MCF 10A (cell line): ENCODE measurements around the gene OSBPL9. TPM values are rescaled to one million over a fixed set of nuclear protein-coding genes. Genes with fewer than 3 reads are reported as not detected.
A peak's percentile ranks its signal among the peaks of the same experiment; 100 is the strongest.

Experiments used
- Bru-seq: library from RNA; stranded (reverse); fragments of 400-500 nt; gene quantifications from one replicate; lab custom pipeline; 2021; lab: Mats Ljungman, UMichigan
- BruChase-seq, 2 experiments: library from RNA; stranded (reverse); fragments of 400-500 nt; gene quantifications; one replicate each; lab custom pipeline; 2021; lab: Mats Ljungman, UMichigan
- BruUV-seq: library from RNA; stranded (reverse); fragments of 400-500 nt; replicated peaks from 2 replicates; lab custom pipeline; 2021; lab: Mats Ljungman, UMichigan
- CTCF ChIA-PET: fragments of 300-600 bp; sonication (Branson Sonifier 250); formaldehyde crosslinking; extraction: SDS; loops from one replicate; lab custom pipeline; 2021; ENCODE audit warnings: antibody characterized with exemption, inconsistent platforms; lab: Yijun Ruan, JAX
- POLR2A ChIA-PET: fragments of 300-600, 350-650 bp; sonication (Branson Sonifier 250); formaldehyde crosslinking; extraction: SDS; loops from one replicate; lab custom pipeline; 2020; ENCODE audit warnings: antibody characterized with exemption, inconsistent platforms; lab: Yijun Ruan, JAX
- DNase-seq: peaks from one replicate; pipeline ENCODE4 v3.0.0-alpha.2; 2018; ENCODE audit not compliant: unreplicated experiment
- H3K27ac Mint-ChIP-seq: one replicate; pipeline ENCODE4 v1.8.0; 2022; ENCODE audit warnings: mild to moderate bottlenecking, low read depth, mixed read lengths; ENCODE audit not compliant: unreplicated experiment
- H3K27me3 Mint-ChIP-seq: one replicate; pipeline ENCODE4 v1.8.0; 2022; ENCODE audit warnings: mixed read lengths; ENCODE audit not compliant: insufficient read depth, unreplicated experiment
- H3K36me3 Mint-ChIP-seq: one replicate; pipeline ENCODE4 v1.8.0; 2022; ENCODE audit warnings: mild to moderate bottlenecking, moderate library complexity, mixed read lengths; ENCODE audit not compliant: insufficient read depth, unreplicated experiment
- H3K4me1 Mint-ChIP-seq: one replicate; pipeline ENCODE4 v1.8.0; 2022; ENCODE audit warnings: mixed read lengths; ENCODE audit not compliant: insufficient read depth, unreplicated experiment
- H3K4me3 Mint-ChIP-seq: one replicate; pipeline ENCODE4 v1.8.0; 2022; ENCODE audit warnings: mild to moderate bottlenecking, moderate library complexity, mixed read lengths; ENCODE audit not compliant: unreplicated experiment
- H3K9me3 Mint-ChIP-seq: one replicate; pipeline ENCODE4 v1.8.0; 2022; ENCODE audit warnings: mixed read lengths; ENCODE audit not compliant: unreplicated experiment
- intact Hi-C: fragments of 100-400 bp; cut with micrococcal nuclease; formaldehyde crosslinking; loops from 2 replicates; pipeline ENCODE4 v1.14.1; 2022
- long read RNA-seq: library from polyadenylated mRNA; stranded (forward); transcript quantifications from one replicate; pipeline ENCODE4 v2.0.0, GENCODE V29; 2022
- total RNA-seq: library from RNA; stranded (reverse); gene quantifications from 2 replicates; pipeline ENCODE4 v1.2.3, GENCODE V29; 2022
- TF ChIP-seq, protein P1 (sequence below): fragments of 200-600 bp; IDR thresholded peaks from one replicate; pipeline ENCODE4 v1.8.0; 2022; ENCODE audit warnings: antibody characterized with exemption, mild to moderate bottlenecking; ENCODE audit not compliant: unreplicated experiment

Gene OSBPL9, protein sequence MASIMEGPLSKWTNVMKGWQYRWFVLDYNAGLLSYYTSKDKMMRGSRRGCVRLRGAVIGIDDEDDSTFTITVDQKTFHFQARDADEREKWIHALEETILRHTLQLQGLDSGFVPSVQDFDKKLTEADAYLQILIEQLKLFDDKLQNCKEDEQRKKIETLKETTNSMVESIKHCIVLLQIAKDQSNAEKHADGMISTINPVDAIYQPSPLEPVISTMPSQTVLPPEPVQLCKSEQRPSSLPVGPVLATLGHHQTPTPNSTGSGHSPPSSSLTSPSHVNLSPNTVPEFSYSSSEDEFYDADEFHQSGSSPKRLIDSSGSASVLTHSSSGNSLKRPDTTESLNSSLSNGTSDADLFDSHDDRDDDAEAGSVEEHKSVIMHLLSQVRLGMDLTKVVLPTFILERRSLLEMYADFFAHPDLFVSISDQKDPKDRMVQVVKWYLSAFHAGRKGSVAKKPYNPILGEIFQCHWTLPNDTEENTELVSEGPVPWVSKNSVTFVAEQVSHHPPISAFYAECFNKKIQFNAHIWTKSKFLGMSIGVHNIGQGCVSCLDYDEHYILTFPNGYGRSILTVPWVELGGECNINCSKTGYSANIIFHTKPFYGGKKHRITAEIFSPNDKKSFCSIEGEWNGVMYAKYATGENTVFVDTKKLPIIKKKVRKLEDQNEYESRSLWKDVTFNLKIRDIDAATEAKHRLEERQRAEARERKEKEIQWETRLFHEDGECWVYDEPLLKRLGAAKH
- total RNA-seq, result 51.7 and 60.4 TPM in 2 replicates
- Bru-seq, nascent RNA, result percentile 76 among the genes with signal in this experiment
- BruChase-seq, experiment 1, labeled RNA remaining after a 6-hour chase, result percentile 67 among the genes with signal in this experiment
- BruChase-seq, experiment 2, labeled RNA remaining after a 2-hour chase, result percentile 70 among the genes with signal in this experiment
- long read RNA-seq, transcript OSBPL9-222 (21 exons, 2,210 nt), result major isoform, 49 of 174 reads
- long read RNA-seq, transcript OSBPL9-207 (20 exons, 2,755 nt), result minor isoform, 19 of 174 reads
- long read RNA-seq, transcript OSBPL9-203 (24 exons, 2,893 nt), result minor isoform, 29 of 174 reads
- long read RNA-seq, transcript OSBPL9-201 (20 exons, 2,721 nt), result minor isoform, 6 of 174 reads
- long read RNA-seq, partial matches to known transcripts, result 10 of 174 reads
- long read RNA-seq, other reads (novel, unspliced or antisense), result 55 of 174 reads

DNA sequence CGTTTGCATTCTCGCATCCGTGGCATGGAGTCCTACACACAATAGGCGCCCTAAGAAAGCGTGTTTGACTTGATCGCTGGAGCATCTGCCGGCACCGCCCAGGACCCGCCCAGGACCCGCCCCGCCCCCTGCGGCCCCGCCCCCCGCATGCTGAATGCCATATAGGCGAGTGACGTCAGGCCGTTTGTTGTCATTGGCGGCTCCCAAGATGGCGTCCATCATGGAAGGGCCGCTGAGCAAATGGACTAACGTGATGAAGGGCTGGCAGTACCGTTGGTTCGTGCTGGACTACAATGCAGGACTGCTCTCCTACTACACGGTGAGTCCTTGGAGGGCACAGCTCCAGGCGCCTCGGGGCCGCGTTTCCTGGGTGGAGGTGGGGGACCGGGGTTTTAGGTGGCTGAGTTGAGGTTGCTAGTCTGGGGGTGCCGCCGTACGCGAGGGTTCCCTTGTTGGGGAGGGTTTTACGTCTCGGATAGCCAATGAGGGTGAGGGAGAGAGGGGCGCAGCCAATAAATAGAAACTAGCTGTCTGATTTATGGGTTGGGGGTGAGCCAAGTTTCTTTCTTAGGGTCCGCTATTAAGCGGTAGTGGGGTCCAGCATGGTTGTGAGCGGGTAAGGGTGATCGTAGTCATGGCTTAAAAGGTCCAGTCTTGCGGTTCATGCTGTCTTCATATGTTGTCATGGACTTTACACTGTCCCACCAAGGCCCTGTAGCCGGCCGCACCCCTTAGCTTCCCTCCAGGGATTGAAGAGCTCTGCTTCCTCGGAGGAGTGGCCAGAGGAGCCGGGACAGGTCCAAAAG, at the start of gene OSBPL9:
Gene OSBPL9 (plus strand): TSS at position 190 of the 806 bp plus-strand sequence. CDS start 19 bp downstream, at position 209.
- peak; percentile 92 for DNase-seq
- TF ChIP-seq, protein P1, sequence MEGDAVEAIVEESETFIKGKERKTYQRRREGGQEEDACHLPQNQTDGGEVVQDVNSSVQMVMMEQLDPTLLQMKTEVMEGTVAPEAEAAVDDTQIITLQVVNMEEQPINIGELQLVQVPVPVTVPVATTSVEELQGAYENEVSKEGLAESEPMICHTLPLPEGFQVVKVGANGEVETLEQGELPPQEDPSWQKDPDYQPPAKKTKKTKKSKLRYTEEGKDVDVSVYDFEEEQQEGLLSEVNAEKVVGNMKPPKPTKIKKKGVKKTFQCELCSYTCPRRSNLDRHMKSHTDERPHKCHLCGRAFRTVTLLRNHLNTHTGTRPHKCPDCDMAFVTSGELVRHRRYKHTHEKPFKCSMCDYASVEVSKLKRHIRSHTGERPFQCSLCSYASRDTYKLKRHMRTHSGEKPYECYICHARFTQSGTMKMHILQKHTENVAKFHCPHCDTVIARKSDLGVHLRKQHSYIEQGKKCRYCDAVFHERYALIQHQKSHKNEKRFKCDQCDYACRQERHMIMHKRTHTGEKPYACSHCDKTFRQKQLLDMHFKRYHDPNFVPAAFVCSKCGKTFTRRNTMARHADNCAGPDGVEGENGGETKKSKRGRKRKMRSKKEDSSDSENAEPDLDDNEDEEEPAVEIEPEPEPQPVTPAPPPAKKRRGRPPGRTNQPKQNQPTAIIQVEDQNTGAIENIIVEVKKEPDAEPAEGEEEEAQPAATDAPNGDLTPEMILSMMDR, result no peak
- Mint-ChIP-seq H3K27me3 (no peaks in the 10 kb centered on the region), H3K27ac (peak within 1 kb of the TSS; percentile 98), H3K4me3 (peak within 1 kb of the TSS; percentile 97), H3K9me3 (no peaks in the 10 kb centered on the region), H3K4me1 (peaks cover 39% of the 10 kb centered on the region), H3K36me3 (peaks cover 8% of the 10 kb centered on the region)
- ChIA-PET CTCF (interaction anchor here (1.4 to 2.5 kb wide), 2 partner anchors 10 to 152 kb away, joined by 6 to 13 read pairs; no protein-coding TSS in a partner anchor), POLR2A (interaction anchor here (0.6 to 2.0 kb wide), 14 partner anchors 20 to 414 kb away, joined by 3 to 14 read pairs (median 3); partner anchors contain the start of genes EPS15 and RNF11)
- no TSS peak for BruUV-seq
- intact Hi-C loops, result loop anchor here (10.0 kb wide), 1 partner anchor 82 kb away; no protein-coding TSS in a partner anchor

DNA sequence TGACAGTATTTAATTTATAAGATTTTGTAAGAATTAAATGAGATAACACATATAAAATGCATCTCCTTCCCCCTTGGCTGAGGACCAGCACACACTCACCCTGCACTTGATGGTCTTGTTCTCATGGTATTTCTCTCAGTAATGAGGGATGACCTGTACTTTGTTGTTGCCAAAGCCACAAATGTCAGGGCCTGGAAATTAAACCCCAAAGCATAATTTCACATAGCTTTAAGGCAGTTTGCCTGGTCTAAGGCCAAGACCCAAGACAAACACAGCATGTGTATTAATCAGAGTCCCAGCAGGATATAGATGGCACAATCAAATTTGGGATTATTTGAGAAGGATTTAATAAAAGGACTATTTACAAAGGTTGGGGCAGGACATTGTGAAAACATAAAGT, 49.2 kb upstream of the OSBPL9 start:
- POLR2A ChIA-PET, result interaction anchor here (0.6 to 1.3 kb wide), 5 partner anchors 28 to 331 kb away, joined by 3 to 5 read pairs (median 3); partner anchors contain the start of gene EPS15
- CTCF ChIA-PET, result interaction anchor here (0.7 to 1.3 kb wide), 2 partner anchors 51 to 124 kb away, joined by 3 read pairs; no protein-coding TSS in a partner anchor
- TF ChIP-seq, protein P1, result no peak
- BruUV-seq, result no TSS peak
- Mint-ChIP-seq H3K27me3 (no peaks in the 10 kb centered on the region), H3K36me3 (peaks cover 6% of the 10 kb centered on the region), H3K9me3 (no peaks in the 10 kb centered on the region), H3K27ac (no peak overlapping the region), H3K4me1 (peaks cover 22% of the 10 kb centered on the region), H3K4me3 (no peak overlapping the region)
- DNase-seq, result peak; percentile 85
- intact Hi-C loops, result loop anchor here (2.0 kb wide), 1 partner anchor 201 kb away; no protein-coding TSS in a partner anchor

DNA sequence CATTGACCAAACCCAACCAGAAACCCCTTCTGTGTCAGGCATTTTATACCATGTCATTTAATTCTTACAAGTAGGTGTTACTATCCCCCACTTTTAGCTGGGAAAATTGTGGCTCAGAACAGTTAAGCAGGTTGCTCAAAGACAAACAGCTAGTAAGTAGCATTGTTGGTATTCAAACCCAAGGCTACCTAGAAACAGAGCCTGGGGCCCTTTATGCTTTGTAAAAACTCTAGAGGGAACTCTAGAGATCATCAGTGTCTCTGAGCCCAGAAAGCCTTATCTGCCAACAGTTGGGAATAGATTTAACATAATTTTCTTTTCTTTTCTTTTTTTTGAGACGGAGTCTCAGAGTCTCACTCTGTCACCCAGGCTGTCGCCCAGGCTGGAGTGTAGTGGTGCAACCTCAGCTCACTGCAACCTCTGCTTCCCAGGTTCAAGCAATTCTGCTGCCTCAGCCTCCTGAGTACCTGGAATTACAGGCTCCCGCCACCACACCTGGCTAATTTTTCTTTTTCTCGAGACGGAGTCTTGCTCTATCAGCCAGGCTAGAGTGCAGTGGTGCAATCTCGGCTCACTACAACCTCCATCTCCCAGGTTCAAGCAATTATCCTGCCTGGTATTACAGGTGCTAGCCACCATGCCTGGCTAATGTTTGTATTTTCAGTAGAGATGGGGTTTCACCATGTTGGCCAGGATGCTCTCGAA, 48.5 kb upstream of the OSBPL9 start:
- intact Hi-C loops, result loop anchor here (2.0 kb wide), 1 partner anchor 200 kb away; no protein-coding TSS in a partner anchor
- H3K4me3 Mint-ChIP-seq, result no peak overlapping the region
- H3K4me1 Mint-ChIP-seq, result peaks cover 22% of the 10 kb centered on the region
- H3K27me3 Mint-ChIP-seq, result no peaks in the 10 kb centered on the region
- TF ChIP-seq, protein P1, result no peak
- H3K9me3 Mint-ChIP-seq, result no peaks in the 10 kb centered on the region
- ChIA-PET POLR2A (interaction anchor here (0.6 to 1.9 kb wide), 8 partner anchors 27 to 332 kb away, joined by 3 to 9 read pairs (median 4); partner anchors contain the start of gene EPS15), CTCF (interaction anchor here (0.7 to 1.3 kb wide), 2 partner anchors 50 to 123 kb away, joined by 3 read pairs; no protein-coding TSS in a partner anchor)
- no peak for DNase-seq
- H3K27ac Mint-ChIP-seq, result no peak overlapping the region
- H3K36me3 Mint-ChIP-seq, result peaks cover 6% of the 10 kb centered on the region
- BruUV-seq, result no TSS peak
